Chondrocyte (in vitro differentiated cells): ENCODE data around the gene LRRC7. TPM values are rescaled to one million over a fixed set of nuclear protein-coding genes. Genes with fewer than 3 reads are reported as not detected.

Experiments used
- DNase-seq: peaks from one replicate; pipeline ENCODE4 v3.0.0; 2021; ENCODE audit warnings: mixed read lengths, low spot score
- H3K27ac Mint-ChIP-seq: one replicate; pipeline ENCODE4 v1.8.0; 2021; ENCODE audit warnings: mild to moderate bottlenecking, moderate library complexity, mixed read lengths; ENCODE audit not compliant: unreplicated experiment
- H3K27me3 Mint-ChIP-seq: 2 replicates; pipeline ENCODE4 v1.8.0; 2021; ENCODE audit warnings: low read depth, mixed read lengths
- H3K36me3 Mint-ChIP-seq: 2 replicates; pipeline ENCODE4 v1.8.0; 2021; ENCODE audit warnings: low read depth, mixed read lengths
- H3K4me1 Mint-ChIP-seq: 2 replicates; pipeline ENCODE4 v1.8.0; 2021; ENCODE audit warnings: low read depth, mild to moderate bottlenecking, mixed read lengths
- H3K4me3 Mint-ChIP-seq: one replicate; pipeline ENCODE4 v1.8.0; 2021; ENCODE audit warnings: mild to moderate bottlenecking, moderate library complexity, mixed read lengths; ENCODE audit not compliant: unreplicated experiment
- H3K9me3 Mint-ChIP-seq: 2 replicates; pipeline ENCODE4 v1.8.0; 2021; ENCODE audit warnings: low read depth, mixed read lengths
- total RNA-seq: library from RNA; stranded (reverse); gene quantifications from 3 replicates; pipeline ENCODE4 v1.2.1, GENCODE V29; 2021
- TF ChIP-seq, protein P1 (sequence below): fragments of 200-600 bp; sonication (generic); IDR thresholded peaks from 2 replicates; pipeline ENCODE4 v1.5.0; 2021; ENCODE audit warnings: antibody characterized with exemption, mild to moderate bottlenecking, moderate library complexity

The LRRC7 gene
- total RNA-seq, 1 donor from 2014 or later = not detected

DNA sequence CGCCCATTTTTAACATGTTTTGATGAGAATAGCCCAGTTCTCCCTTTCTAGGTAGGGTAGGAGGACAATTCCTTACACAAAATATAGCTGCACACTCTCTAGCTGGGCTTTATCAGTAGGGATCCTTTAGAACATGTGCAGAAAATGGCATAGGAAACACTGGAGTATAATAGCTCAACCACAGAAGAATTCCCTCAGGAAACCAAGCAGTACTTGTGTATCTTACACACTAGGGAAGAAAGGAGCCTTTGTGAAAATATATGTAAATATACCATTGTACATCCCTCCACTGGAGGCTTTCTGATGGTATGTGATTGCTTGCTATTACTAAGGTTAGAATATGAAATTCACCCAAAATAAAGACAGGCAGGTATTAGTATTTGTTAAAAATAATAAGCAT is 484.2 kb downstream of the LRRC7 start:
- no peaks in the 10 kb centered on the region for H3K4me1 Mint-ChIP-seq
- H3K27me3 Mint-ChIP-seq = peaks cover 7% of the 10 kb centered on the region
- TF ChIP-seq, protein P1, sequence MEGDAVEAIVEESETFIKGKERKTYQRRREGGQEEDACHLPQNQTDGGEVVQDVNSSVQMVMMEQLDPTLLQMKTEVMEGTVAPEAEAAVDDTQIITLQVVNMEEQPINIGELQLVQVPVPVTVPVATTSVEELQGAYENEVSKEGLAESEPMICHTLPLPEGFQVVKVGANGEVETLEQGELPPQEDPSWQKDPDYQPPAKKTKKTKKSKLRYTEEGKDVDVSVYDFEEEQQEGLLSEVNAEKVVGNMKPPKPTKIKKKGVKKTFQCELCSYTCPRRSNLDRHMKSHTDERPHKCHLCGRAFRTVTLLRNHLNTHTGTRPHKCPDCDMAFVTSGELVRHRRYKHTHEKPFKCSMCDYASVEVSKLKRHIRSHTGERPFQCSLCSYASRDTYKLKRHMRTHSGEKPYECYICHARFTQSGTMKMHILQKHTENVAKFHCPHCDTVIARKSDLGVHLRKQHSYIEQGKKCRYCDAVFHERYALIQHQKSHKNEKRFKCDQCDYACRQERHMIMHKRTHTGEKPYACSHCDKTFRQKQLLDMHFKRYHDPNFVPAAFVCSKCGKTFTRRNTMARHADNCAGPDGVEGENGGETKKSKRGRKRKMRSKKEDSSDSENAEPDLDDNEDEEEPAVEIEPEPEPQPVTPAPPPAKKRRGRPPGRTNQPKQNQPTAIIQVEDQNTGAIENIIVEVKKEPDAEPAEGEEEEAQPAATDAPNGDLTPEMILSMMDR = no peak
- no peaks in the 10 kb centered on the region for H3K9me3 Mint-ChIP-seq
- no peak overlapping the region for H3K4me3 Mint-ChIP-seq
- DNase-seq = no peak
- H3K36me3 Mint-ChIP-seq = no peaks in the 10 kb centered on the region
- H3K27ac Mint-ChIP-seq = no peak overlapping the region

DNA sequence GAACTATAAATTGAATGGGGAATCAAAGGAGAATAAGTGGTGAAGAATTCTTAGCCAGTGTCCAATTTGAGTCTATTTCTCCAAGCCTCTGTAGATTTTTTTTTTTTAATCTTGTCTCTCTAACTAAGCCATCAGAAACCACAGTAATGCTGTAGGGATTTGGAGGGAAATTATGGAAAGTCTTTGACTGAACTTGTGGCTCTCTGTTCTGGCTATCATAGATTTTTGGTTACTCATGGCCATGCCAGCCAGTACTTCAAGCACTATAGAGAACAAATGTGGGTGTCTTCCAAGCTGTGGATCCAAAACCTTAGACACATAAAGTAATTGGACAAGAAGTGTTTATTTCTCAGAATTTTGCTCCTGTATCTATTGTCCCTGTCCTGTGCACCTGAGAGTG is 489.8 kb downstream of the LRRC7 start:
- TF ChIP-seq, protein P1 = no peak
- Mint-ChIP-seq H3K4me3 (no peak overlapping the region), H3K27me3 (peaks cover 21% of the 10 kb centered on the region), H3K4me1 (no peaks in the 10 kb centered on the region), H3K9me3 (no peaks in the 10 kb centered on the region), H3K27ac (no peak overlapping the region), H3K36me3 (no peaks in the 10 kb centered on the region)
- DNase-seq = no peak

DNA sequence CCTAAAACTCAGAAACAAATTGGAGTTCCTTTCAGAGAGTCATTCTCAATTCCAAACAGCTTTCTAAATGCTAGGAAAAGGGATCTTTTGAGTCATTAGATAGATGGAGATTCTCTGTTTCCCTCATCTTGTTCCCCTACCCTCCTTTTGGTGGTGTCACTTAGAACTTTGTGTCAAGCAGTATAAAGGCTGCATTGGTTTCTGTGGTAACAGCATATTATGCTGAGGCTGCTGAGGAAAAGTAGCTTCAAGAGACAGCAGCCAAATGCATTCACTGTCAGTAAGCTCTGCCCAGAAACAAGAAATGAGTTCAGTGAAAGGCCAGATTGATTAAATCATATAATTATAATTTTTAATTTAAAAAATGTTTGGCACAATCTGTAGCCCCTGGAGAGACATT is 493.5 kb downstream of the LRRC7 start:
- TF ChIP-seq, protein P1 = no peak
- Mint-ChIP-seq H3K36me3 (no peaks in the 10 kb centered on the region), H3K9me3 (no peaks in the 10 kb centered on the region), H3K27ac (no peak overlapping the region), H3K4me1 (no peaks in the 10 kb centered on the region), H3K4me3 (no peak overlapping the region), H3K27me3 (peaks cover 35% of the 10 kb centered on the region)
- DNase-seq = no peak

DNA sequence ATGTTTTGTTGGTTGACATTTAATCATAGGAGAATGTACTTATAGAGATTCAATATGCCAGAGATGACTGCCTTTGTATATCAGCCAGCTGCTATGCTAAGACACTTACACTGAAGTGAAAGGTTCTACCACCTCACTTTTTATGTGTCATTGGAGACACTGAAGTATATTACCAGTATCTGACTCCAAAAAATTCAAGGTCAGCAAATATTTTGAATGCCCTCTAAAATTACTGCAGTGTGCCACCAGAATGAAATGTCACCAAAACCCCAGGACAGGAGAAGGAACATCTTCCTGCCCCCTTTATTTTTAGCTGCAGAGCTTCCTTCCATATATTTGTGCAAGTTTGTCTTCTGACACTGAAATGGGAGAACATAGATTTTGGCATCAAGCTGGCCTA is 496.1 kb downstream of the LRRC7 start:
- TF ChIP-seq, protein P1 = no peak
- peaks cover 37% of the 10 kb centered on the region for H3K27me3 Mint-ChIP-seq
- no peaks in the 10 kb centered on the region for H3K9me3 Mint-ChIP-seq
- H3K4me3 Mint-ChIP-seq = no peak overlapping the region
- no peaks in the 10 kb centered on the region for H3K4me1 Mint-ChIP-seq
- no peak overlapping the region for H3K27ac Mint-ChIP-seq
- DNase-seq = no peak
- no peaks in the 10 kb centered on the region for H3K36me3 Mint-ChIP-seq

DNA sequence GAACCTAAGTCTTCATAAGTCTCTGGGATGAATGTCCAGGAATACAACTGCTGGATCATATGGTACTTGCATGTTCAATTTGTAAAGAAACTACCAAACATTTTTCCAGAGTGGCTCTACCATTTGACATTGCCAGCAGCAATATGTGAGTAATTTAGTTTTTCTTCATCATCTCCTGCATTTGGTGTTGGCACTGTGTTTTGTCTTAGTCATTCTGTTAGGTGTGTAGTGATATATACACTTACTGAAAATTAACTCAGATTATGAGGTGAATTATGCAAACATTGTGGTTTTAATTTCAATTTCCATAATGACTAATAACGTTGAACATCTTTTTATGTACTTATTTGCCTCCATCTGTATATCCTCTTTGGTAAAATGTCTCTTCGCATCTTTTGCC is 499.0 kb downstream of the LRRC7 start:
- no peaks in the 10 kb centered on the region for H3K9me3 Mint-ChIP-seq
- TF ChIP-seq, protein P1 = no peak
- H3K27ac Mint-ChIP-seq = no peak overlapping the region
- peaks cover 23% of the 10 kb centered on the region for H3K27me3 Mint-ChIP-seq
- H3K4me3 Mint-ChIP-seq = no peak overlapping the region
- no peaks in the 10 kb centered on the region for H3K36me3 Mint-ChIP-seq
- H3K4me1 Mint-ChIP-seq = peaks cover 6% of the 10 kb centered on the region
- DNase-seq = no peak
